ENCODE data around the gene ATG101.

The ATG101 gene

GRCh38 chr12:52042706-52043385, 26.9 kb upstream of the ATG101 start:
- DNase-seq = no peak

GRCh38 chr12:52043386-52044212, 26.2 kb upstream of the ATG101 start:
- no peak for DNase-seq

- DNase-seq = no peak
Measured at GRCh38 chr12:52044292-52044983, 25.3 kb upstream of the ATG101 start.

- no peak for DNase-seq
Measured at GRCh38 chr12:52045794-52046199, 24.0 kb upstream of the ATG101 start.

- DNase-seq = no peak
Measured at GRCh38 chr12:52046859-52047258, 22.9 kb upstream of the ATG101 start.

GRCh38 chr12:52049286-52049685, 20.5 kb upstream of the ATG101 start:
- no peak for DNase-seq

- no peak for DNase-seq
Measured at GRCh38 chr12:52049688-52050087, 20.1 kb upstream of the ATG101 start.

GRCh38 chr12:52050116-52050757, 19.5 kb upstream of the ATG101 start:
- no peak for DNase-seq

- peak; percentile 63 for DNase-seq
Measured at GRCh38 chr12:52050758-52051541, 18.8 kb upstream of the ATG101 start, which contains the start of gene NR4A1. Gene NR4A1, plus strand, starts transcription at chr12:52051442. Its CDS starts 2,887 bp downstream, at chr12:52054329.

- no peak for DNase-seq
Measured at GRCh38 chr12:52052468-52053186, 17.2 kb upstream of the ATG101 start.

- DNase-seq = no peak
Measured at GRCh38 chr12:52053536-52054209, 16.1 kb upstream of the ATG101 start.

GRCh38 chr12:52054231-52054832, 15.4 kb upstream of the ATG101 start:
- DNase-seq = no peak

- no peak for DNase-seq
Measured at GRCh38 chr12:52054833-52055730, 14.7 kb upstream of the ATG101 start.

GRCh38 chr12:52055731-52056711, 13.8 kb upstream of the ATG101 start:
- no peak for DNase-seq

GRCh38 chr12:52056801-52057637, 12.8 kb upstream of the ATG101 start:
- DNase-seq = no peak

- DNase-seq = no peak
Measured at GRCh38 chr12:52057638-52058576, 11.9 kb upstream of the ATG101 start.

Data from kidney glomerular epithelial cell (primary cell).